Left renal cortex interstitium (tissue), 4 donors: ENCODE measurements around the gene VEGFD. TPM values are rescaled to one million over a fixed set of nuclear protein-coding genes. Genes with fewer than 3 reads are reported as not detected.

ENCODE experiments used
- DNase-seq, 4 donors: peaks; one replicate each; pipeline ENCODE4 v3.0.0-alpha.2; 2013; ENCODE audit warnings: low read depth in 4 of 4, low spot score in 2 of 4, missing footprints in 1 of 4
- polyA plus RNA-seq, 4 donors: library from polyadenylated mRNA; unstranded; fragments of 120-200 nt; gene quantifications; one replicate each; pipeline ENCODE4 v1.2.1, GENCODE V29; 2013; ENCODE audit not compliant: insufficient read length in 4 of 4

The VEGFD gene
- polyA plus RNA-seq, 4 donors: 0.39 to 0.85 (median 0.61) TPM

GRCh38 chrX:15366506-15367352, 17.5 kb downstream of the VEGFD start:
- DNase-seq: no peak

- no peak for DNase-seq
Observed at GRCh38 chrX:15359701-15360100, 24.5 kb downstream of the VEGFD start.

- DNase-seq: no peak
Observed at GRCh38 chrX:15358533-15358932, 25.7 kb downstream of the VEGFD start.

DNA sequence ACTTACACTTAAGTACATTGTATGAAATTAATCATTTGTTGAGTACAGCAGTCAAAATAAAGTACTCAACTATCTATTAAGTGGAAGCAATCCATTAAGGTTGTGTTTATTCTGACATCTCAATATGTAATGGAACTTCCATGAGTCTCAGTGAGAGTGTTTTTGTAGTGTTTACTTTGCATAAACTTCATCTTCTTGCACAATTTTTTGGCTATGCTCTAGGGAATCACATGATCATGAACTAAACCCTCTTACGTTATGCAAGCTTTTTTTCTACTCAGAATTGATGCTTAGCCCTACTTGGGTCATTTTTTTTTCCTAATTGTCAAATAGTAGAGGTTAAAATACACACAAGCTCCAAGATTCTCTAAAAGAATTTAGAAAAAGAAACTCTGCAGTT, 27.8 kb downstream of the VEGFD start:
- DNase-seq: no peak

DNA sequence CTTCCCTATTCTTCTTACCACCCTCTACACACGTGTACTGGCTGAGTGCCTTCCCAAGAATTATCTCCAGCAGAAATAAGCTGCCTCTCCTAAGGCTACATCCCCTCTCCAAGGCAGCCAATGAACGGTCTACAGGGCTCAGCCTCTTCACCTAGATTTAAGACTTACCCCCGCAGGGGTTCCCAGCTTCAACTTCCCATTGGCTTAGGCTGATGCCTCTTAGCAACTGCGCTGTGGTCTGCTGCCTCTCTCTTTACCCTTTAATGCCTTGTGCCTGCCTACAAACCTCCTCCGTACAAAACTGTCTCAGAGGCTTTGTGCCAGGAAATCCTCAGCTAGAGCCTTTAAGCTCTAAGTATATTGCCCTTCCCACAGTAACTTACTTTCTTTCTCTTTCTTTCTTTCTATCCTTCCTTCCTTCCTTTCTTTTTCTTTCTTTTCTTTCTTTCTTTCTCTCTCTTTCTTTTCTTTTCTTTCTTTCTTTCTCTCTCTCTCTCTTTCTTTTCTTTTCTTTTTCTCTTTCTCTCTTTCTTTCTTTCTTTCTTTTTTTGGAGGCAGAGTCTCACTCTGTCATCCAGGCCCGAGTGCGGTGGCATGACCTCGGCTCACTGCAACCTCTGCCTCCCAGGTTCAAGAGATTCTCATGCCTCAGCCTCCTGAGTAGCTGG, 33.8 kb downstream of the VEGFD start:
- no peak for DNase-seq

DNA sequence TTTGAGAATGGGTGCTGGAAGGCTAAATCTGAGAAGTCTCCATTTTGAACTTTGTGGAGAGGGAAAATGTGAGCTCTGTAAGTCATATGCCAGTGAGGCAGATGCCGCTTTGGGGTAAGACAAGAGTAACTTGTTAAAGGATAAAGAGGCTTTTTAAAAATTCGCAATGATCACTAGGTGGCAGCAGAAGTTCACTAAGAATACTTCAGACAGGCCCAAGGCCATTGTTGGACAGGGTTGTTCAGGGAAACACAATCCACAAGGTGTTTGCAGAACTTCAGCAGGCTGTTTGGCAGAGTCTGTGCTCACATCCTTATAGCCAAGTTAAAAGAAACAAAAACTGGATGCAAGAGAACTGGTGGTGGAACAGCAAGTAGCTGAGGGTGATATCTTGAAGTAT, 35.2 kb downstream of the VEGFD start:
- peak in 3 of 4 donors; percentile 13 to 45 (median 44) for DNase-seq

DNA sequence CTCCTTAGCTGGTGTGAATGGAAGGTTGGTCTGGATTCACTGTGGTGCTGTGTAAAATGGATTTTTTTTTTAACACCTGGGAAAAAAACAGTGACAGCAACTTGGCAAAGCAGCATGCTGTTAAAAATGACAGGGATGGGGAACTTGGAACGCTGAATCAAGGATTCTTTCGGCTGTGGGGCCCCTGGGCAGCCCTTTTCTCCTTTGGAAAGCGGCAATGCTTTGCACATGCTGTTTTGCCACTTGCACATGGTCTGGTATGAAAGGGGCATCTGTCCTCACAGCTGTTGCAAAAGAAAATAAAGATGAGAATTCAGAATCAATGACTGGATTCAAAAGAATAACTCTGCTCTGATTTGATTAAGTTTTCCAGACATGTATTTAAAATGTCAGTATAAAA, 38.2 kb downstream of the VEGFD start:
- no peak for DNase-seq

DNA sequence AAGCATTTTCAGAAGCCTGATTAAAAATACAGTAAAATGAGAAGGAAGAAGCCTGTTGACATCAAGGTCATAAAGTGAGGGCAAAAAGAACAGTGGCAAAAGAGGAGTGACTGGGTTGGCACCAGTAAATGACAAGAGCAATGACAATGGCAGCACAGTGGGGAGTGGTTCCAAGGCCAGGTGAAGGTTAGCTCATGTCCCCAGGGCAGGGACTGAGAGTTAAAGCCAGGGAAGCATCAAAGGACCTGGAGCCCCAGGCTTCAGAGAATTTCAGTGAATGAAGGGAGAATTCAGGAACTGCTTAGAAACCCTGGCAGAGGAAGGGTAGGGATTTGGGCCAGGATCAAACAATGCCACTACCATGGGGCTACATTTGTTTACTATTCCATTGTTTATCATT, 40.1 kb downstream of the VEGFD start:
- DNase-seq: no peak

DNA sequence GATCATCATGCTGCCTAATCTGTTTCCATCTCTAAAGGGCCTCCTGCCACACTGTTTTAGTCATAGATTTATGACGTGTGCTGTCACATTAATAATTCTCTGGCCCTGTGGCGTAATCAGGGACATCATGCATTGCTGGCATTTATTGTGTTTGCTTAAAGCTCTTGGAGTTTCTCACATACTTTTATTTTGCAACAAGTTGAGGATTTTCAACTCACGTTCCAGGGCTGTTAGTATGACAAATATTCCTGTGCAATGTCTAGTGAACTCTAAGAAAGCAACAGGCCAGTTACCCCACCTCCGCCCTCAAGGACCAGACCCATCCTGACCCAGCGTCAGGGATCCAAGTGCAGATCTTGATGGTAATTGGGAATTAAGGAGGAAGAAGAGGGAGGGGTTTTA, 41.1 kb downstream of the VEGFD start:
- no peak for DNase-seq

GRCh38 chrX:15340867-15341266, 43.3 kb downstream of the VEGFD start:
- DNase-seq: no peak

- peak in 2 of 4 donors; percentile 21 to 28 for DNase-seq
Observed at GRCh38 chrX:15336023-15336413, 48.2 kb downstream of the VEGFD start.

- peak; percentile 71 to 91 (median 84) for DNase-seq
Observed at GRCh38 chrX:15335135-15336022, 48.8 kb downstream of the VEGFD start, which contains the start of gene PIGA. Gene PIGA, minus strand, starts transcription at chrX:15335523. Its CDS starts 3,593 bp downstream, at chrX:15331930.

GRCh38 chrX:15334561-15334960, 49.7 kb downstream of the VEGFD start:
- no peak for DNase-seq

DNA sequence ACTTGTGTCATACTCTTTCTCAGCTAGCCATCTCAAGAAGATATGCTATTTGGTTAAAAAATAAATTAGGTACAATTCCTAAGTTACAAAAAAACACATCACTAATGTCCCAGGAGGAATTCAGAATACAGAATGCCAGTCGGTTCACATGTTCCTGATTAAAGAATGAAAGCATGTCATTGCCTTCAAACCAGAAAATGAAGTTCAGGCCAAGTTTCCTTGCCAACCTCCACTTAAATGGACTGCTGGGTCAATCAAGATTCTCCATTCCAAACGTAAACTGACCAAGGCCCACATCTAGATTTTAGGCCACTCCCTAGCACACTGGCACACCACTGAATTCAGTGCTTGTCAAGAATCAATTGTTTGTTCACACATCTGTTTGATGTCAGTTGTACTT, 55.4 kb downstream of the VEGFD start:
- no peak for DNase-seq

DNA sequence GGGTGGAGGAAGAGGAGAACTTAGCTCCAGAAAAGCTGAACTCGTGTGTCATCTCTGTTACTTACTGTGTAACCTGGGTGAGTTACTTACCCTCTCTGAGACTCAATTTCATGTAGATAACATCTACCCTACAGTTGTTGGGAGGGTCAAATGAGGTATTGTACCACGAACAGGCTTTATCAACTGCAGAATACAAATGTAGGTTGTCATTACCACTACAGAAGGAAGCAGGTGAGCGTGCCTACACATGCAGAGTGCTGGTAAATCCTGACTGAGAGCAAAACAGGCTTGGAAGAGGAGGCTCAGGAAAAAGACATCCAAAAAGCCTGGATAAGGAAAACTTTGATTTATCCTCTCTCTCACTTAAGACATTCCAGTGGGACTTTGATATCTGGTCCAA, 56.1 kb downstream of the VEGFD start:
- DNase-seq: no peak

DNA sequence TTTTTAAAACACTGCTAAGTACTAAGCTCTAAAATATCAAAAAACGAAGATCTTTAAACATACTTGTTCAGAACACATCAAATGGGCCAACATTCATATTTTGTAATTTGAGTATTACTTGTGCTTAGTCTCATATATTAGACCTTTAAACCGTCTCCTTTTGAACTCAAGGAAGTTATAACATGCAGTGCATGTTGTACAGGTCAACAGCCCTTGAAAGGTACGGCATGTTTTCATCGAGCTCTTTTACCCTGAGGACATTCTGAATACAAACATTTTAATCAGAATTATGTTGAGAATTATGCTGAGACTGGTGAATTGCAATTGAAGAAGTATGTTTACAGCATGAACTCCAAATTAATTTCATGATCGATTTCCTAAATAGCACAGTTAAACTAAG, 61.7 kb downstream of the VEGFD start:
- no peak for DNase-seq

- DNase-seq: no peak
Observed at GRCh38 chrX:15322072-15322471, 62.1 kb downstream of the VEGFD start.

- no peak for DNase-seq
Observed at GRCh38 chrX:15321447-15321846, 62.8 kb downstream of the VEGFD start.

DNA sequence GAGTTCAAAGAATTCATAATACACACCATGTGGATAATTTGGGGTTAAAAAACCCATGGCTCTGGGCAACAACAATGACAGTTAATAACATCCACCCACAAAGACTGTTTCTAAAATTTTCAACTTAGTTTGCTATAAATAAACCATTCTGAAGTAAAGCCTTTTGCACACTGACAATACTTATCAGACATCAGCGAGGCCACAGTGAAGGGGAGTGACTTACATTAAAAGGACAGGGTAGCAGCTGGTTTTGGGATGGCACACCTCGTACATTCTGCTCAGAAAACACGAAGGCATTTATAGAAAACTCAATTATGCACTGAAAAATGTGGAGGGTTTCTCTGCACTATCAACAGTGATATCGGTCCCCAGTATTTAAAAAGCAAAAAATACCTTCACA, 63.9 kb downstream of the VEGFD start:
- DNase-seq: no peak

DNA sequence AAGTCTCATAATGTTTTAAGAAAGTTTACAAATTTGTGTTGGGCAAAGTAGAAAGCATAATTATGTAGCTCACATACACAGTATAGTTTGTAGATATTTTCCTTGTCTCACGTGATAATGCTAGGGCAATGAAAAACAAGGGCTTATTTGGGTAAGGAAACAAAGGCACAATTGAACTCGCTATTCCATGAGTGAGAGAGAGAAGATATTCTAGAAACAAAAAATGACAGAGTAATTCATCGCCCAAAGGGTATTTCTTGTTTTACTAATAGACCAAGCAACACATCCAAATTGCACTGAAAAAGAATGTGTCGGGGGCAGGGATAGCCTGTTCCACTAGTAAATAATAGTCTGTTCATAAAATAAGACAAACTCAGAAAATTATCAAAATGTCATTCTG, 65.1 kb downstream of the VEGFD start:
- DNase-seq: no peak

- DNase-seq: no peak
Observed at GRCh38 chrX:15315509-15315908, 68.7 kb downstream of the VEGFD start, which contains the start of gene ASB11. Gene ASB11, minus strand, starts transcription at chrX:15315640. Its CDS starts 35 bp downstream, at chrX:15315605.
